ENCODE data around the gene TMIGD3. TPM values are rescaled to one million over a fixed set of nuclear protein-coding genes. Genes with fewer than 3 reads are reported as not detected.

Gene TMIGD3
- total RNA-seq, 1 experiment from 2014 or later = not detected

DNA sequence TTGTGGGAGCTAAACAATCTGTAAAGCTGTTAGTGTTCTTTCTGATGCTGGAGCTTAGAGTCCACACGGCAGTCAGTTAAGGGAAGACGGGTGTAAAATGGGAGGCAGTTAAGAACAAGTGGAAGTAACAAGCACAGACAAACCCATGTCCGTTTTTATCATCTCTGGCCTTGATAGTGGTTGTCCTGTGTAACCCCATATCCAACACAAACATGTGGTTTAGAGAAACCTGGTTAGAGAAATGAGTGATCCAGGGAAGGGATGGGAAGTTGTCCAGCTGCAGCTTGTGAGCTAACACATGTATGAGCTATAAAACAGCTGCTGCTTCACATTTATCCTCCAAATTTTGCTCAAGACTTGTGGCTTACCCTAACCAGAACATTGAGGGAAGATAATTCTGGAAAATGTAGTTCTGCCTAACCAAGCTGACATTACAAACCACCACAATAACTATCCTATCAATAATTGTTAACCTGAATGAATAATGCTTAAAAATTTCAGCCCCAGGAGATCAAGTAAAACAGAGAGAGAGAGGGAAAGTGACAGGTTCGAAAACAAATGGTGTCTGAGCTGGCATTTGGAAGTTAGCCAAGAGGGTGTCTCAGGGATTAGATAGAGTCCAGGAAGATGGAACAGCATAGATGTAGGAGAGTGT lies 40.3 kb downstream of the TMIGD3 start:
- Histone ChIP-seq H3K4me1 (replicated peaks) (no peaks in the 10 kb centered on the region), H3K4me3 (no peak overlapping the region), H3K27ac (no peak overlapping the region), H3K36me3 (peaks cover 45% of the 10 kb centered on the region), H3K27me3 (replicated peaks) (no peaks in the 10 kb centered on the region), H3K9me3 (replicated peaks) (no peaks in the 10 kb centered on the region)
- DNase-seq (ENCODE audit: low read depth in 1 of 2, low spot score in 2 of 2) = no peak

GRCh38 chr1:111462370-111463028 lies 40.9 kb downstream of the TMIGD3 start:
- Histone ChIP-seq H3K27me3 (replicated peaks) (no peaks in the 10 kb centered on the region), H3K9me3 (replicated peaks) (no peaks in the 10 kb centered on the region), H3K4me1 (replicated peaks) (no peaks in the 10 kb centered on the region), H3K36me3 (peaks cover 52% of the 10 kb centered on the region), H3K27ac (no peak overlapping the region), H3K4me3 (no peak overlapping the region)
- no peak for DNase-seq (ENCODE audit: low read depth in 1 of 2, low spot score in 2 of 2)

DNA sequence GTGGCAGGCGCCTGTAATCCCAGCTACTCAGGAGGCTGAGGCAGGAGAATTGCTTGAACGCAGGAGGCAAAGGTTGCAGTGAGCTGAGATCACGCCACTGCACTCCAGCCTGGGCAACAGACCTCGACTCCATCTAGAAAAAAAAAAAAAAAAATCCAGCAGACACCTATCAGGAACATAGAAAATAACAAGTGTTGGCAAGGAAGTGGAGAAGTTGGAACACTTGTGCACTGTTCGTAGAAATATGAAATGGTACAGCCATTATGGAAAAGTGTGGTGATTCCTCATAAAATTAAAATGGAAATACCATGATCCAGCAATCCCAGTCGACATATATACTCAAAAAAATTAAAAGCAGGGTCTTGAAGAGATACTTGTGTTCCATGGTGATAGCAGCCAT lies 41.7 kb downstream of the TMIGD3 start:
- H3K36me3 ChIP-seq = peaks cover 59% of the 10 kb centered on the region
- no peak overlapping the region for H3K27ac ChIP-seq
- no peaks in the 10 kb centered on the region for H3K4me1 ChIP-seq (replicated peaks)
- H3K27me3 ChIP-seq (replicated peaks) = no peaks in the 10 kb centered on the region
- DNase-seq (ENCODE audit: low read depth in 1 of 2, low spot score in 2 of 2) = no peak
- no peaks in the 10 kb centered on the region for H3K9me3 ChIP-seq (replicated peaks)
- no peak overlapping the region for H3K4me3 ChIP-seq

DNA sequence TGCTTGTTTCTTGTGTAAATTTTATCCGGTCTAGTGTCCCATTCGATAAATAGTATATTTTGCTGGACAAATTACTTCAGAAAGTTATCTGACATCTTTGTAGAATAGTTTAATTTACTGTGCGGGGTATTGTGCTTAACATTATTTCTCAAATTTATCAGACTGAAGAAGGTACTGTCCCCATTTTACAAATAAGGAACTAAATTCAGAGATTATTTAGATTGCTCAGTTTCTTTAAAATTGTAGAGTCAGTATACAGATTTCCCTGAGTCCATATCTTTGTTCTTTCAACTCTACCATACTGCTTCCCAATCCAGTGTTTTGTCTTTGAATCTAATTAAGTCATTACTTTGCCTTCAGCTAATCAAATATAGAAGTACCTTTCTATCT lies 47.8 kb downstream of the TMIGD3 start:
- H3K4me3 ChIP-seq = no peak overlapping the region
- peaks cover under 1% of the 10 kb centered on the region; the same call in 1 of the 2 replicates for H3K4me1 ChIP-seq (replicated peaks)
- H3K36me3 ChIP-seq = peaks cover 85% of the 10 kb centered on the region
- no peak for DNase-seq (ENCODE audit: low read depth in 1 of 2, low spot score in 2 of 2)
- H3K27me3 ChIP-seq (replicated peaks) = no peaks in the 10 kb centered on the region
- H3K9me3 ChIP-seq (replicated peaks) = no peaks in the 10 kb centered on the region
- no peak overlapping the region for H3K27ac ChIP-seq

- Histone ChIP-seq H3K27me3 (replicated peaks) (no peaks in the 10 kb centered on the region), H3K27ac (no peak overlapping the region), H3K4me1 (replicated peaks) (peaks cover 6% of the 10 kb centered on the region; the same call in 1 of the 2 replicates), H3K9me3 (replicated peaks) (no peaks in the 10 kb centered on the region), H3K4me3 (no peak overlapping the region), H3K36me3 (peaks cover 88% of the 10 kb centered on the region)
- no peak for DNase-seq (ENCODE audit: low read depth in 1 of 2, low spot score in 2 of 2)
These were observed 48.4 kb downstream of the TMIGD3 start for GRCh38 chr1:111454859-111455641.

DNA sequence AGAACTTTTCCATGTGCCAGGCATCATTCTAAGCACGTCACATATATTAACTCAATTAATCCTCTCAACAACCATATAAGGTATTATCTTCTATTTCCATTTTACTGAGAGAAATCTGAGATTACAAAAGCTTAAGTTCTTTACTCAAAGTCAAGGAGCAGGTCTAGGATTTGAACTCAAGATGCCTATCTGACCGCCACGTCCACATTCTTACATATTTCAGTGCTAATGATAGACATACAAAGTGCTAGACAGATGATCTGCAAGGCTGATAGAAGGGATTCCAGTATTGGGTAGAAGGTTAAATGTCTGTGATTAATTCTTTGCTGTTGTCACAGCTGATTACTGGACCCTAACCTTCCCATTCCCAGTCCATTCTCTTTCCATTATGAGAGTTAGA lies 49.7 kb downstream of the TMIGD3 start:
- H3K36me3 ChIP-seq = peaks cover 81% of the 10 kb centered on the region
- DNase-seq (ENCODE audit: low read depth in 1 of 2, low spot score in 2 of 2) = no peak
- H3K9me3 ChIP-seq (replicated peaks) = no peaks in the 10 kb centered on the region
- H3K4me1 ChIP-seq (replicated peaks) = peaks cover 6% of the 10 kb centered on the region; the same call in 1 of the 2 replicates
- no peak overlapping the region for H3K27ac ChIP-seq
- no peak overlapping the region for H3K4me3 ChIP-seq
- H3K27me3 ChIP-seq (replicated peaks) = no peaks in the 10 kb centered on the region

GRCh38 chr1:111452581-111452980 lies 50.9 kb downstream of the TMIGD3 start:
- H3K4me1 ChIP-seq (replicated peaks) = peaks cover 12% of the 10 kb centered on the region; the same call in 1 of the 2 replicates
- H3K27ac ChIP-seq = no peak overlapping the region
- H3K27me3 ChIP-seq (replicated peaks) = no peaks in the 10 kb centered on the region
- no peak overlapping the region for H3K4me3 ChIP-seq
- no peak for DNase-seq (ENCODE audit: low read depth in 1 of 2, low spot score in 2 of 2)
- peaks cover 74% of the 10 kb centered on the region for H3K36me3 ChIP-seq
- H3K9me3 ChIP-seq (replicated peaks) = no peaks in the 10 kb centered on the region

GRCh38 chr1:111450185-111450584 lies 53.2 kb downstream of the TMIGD3 start:
- DNase-seq (ENCODE audit: low read depth in 1 of 2, low spot score in 2 of 2) = no peak

GRCh38 chr1:111449703-111450017 lies 53.8 kb downstream of the TMIGD3 start:
- peak overlapping the region; percentile 42 for H3K27ac ChIP-seq
- no peaks in the 10 kb centered on the region for H3K9me3 ChIP-seq (replicated peaks)
- peaks cover 77% of the 10 kb centered on the region for H3K36me3 ChIP-seq
- no peaks in the 10 kb centered on the region for H3K27me3 ChIP-seq (replicated peaks)
- DNase-seq (ENCODE audit: low read depth in 1 of 2, low spot score in 2 of 2) = no peak
- H3K4me3 ChIP-seq = peak overlapping the region; percentile 55
- peaks cover 14% of the 10 kb centered on the region; the same call in 1 of the 2 replicates for H3K4me1 ChIP-seq (replicated peaks)

More at GRCh38 chr1:111450185-111450584, 53.2 kb downstream of the TMIGD3 start:
- Histone ChIP-seq H3K4me1 (replicated peaks) (peaks cover 14% of the 10 kb centered on the region; the same call in 1 of the 2 replicates), H3K27me3 (replicated peaks) (no peaks in the 10 kb centered on the region), H3K36me3 (peaks cover 75% of the 10 kb centered on the region), H3K4me3 (peak overlapping the region; percentile 55), H3K27ac (peak overlapping the region; percentile 42), H3K9me3 (replicated peaks) (no peaks in the 10 kb centered on the region)

DNA sequence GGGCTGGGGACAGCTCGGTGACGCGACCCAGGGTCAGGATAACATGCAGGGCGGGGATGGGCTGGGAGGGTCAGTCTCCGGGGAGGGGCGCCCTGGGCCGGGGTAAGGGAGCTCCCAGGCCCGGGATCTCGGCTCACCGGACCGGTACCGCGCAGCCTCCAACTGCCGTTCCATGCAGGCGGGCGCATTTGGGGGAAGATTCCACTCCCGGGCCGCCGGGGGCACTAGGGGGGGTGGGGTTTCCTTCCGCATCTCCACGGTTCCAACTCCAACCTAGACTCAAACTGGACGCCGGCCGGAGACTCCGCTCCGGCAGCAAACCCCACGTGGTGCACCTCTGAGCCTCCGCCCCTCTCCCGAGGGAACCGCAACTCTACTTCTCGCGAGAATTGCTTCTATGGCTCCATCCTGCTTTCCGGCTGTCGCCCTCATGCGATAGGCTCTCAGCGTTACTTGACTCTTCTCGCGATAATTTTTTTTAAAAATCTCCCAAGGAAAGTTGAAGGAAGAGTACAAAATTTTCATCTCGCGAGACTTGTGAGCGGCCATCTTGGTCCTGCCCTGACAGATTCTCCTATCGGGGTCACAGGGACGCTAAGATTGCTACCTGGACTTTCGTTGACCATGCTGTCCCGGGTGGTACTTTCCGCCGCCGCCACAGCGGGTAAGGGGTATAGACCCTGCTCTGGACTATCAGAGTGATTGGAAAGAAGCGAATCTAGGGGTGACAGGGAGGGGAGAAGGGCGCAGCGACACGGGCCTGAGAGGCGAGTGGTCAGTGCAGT lies 54.3 kb downstream of the TMIGD3 start, which contains the start of the genes ATP5PB and WDR77:
ATP5PB (plus strand) TSS at position 547 of the 785 bp plus-strand sequence; CDS start at position 625, 78 bp downstream.
WDR77 (minus strand) TSS at position 339 of the 785 bp plus-strand sequence; CDS start at position 252, 87 bp downstream.
- peak; percentile 97 for DNase-seq (ENCODE audit: low read depth in 1 of 2, low spot score in 2 of 2)
- H3K27me3 ChIP-seq (replicated peaks) = no peaks in the 10 kb centered on the region
- peaks cover 77% of the 10 kb centered on the region for H3K36me3 ChIP-seq
- H3K4me1 ChIP-seq (replicated peaks) = peaks cover 14% of the 10 kb centered on the region; the same call in 1 of the 2 replicates
- H3K27ac ChIP-seq = peak within 1 kb of the TSS; percentile 42
- H3K9me3 ChIP-seq (replicated peaks) = no peaks in the 10 kb centered on the region
- H3K4me3 ChIP-seq = peak within 1 kb of the TSS; percentile 55

GRCh38 chr1:111448482-111448917 lies 54.9 kb downstream of the TMIGD3 start:
- Histone ChIP-seq H3K27me3 (replicated peaks) (no peaks in the 10 kb centered on the region), H3K4me3 (peak overlapping the region; percentile 55), H3K36me3 (peaks cover 76% of the 10 kb centered on the region), H3K27ac (peak overlapping the region; percentile 12; the same call in 1 of the 2 replicates), H3K9me3 (replicated peaks) (no peaks in the 10 kb centered on the region), H3K4me1 (replicated peaks) (peaks cover 14% of the 10 kb centered on the region; the same call in 1 of the 2 replicates)
- peak; percentile 28 to 45 for DNase-seq (ENCODE audit: low read depth in 1 of 2, low spot score in 2 of 2)

DNA sequence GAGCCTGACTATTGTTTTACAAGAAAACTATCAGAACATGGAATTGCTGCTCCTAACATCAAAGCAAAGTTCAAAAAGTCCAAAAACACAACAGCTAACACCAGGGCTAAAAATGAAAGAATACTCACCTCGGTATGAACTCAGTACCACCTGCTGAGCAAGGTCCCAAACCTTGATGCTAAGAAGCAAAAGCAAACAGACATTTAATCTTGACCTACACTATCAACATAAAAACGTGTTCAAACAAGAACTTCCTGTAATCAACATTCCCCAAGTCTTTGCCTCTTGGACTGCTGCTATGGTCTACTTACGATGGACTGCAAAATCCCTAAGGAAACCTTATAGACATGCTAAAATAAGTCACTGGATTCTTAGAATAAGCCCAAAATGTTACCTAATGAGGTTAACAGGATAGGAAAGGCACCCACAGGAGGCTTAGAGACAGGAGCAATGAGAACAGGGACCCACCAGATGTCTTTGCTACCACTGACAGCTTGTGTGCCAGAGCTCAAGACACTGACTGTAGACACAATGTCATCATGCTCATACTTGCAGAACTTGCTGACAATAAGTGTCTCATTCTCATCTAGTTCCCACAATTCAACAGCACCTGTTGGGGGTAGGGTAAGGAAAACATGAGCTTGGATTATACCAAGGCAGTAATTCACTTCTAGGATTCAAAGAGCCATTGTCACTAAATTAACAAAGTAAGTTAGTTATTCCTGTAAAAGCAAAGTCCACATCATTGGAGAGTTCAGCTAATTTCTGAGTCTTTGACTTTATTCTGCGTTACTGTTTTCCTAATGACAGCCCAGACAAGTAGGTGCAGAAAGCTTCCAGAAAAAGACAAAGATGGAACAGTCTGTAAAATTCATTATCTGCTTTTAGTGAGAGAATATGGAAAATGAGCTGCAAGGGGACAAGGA lies 56.2 kb downstream of the TMIGD3 start:
- peaks cover 78% of the 10 kb centered on the region for H3K36me3 ChIP-seq
- no peaks in the 10 kb centered on the region for H3K9me3 ChIP-seq (replicated peaks)
- no peak overlapping the region for H3K4me3 ChIP-seq
- peaks cover 14% of the 10 kb centered on the region; the same call in 1 of the 2 replicates for H3K4me1 ChIP-seq (replicated peaks)
- DNase-seq (ENCODE audit: low read depth in 1 of 2, low spot score in 2 of 2) = no peak
- H3K27ac ChIP-seq = no peak overlapping the region
- H3K27me3 ChIP-seq (replicated peaks) = no peaks in the 10 kb centered on the region

All from SJSA1 (cell line).